GM23248 (cell line): Measurements from ENCODE around the gene MXRA5.
"Not testable (repeated sequence)": the region's sequence is repeated elsewhere in the genome, so short reads cannot be mapped to it uniquely, and the experiment has no call there.

Experiments used
- EZH2 ChIP-seq: fragments of 200-600 bp; sonication (generic); IDR thresholded peaks from 2 replicates; pipeline ENCODE4 v1.6.1; 2018; ENCODE audit warnings: antibody characterized with exemption, mild to moderate bottlenecking; ENCODE audit not compliant: insufficient read depth, poor library complexity, severe bottlenecking
- EZH2phosphoT487 ChIP-seq: fragments of 200-600 bp; sonication (generic); IDR thresholded peaks from 2 replicates; pipeline ENCODE4 v1.6.1; 2018; ENCODE audit warnings: antibody characterized with exemption, moderate library complexity, mild to moderate bottlenecking, low read depth; ENCODE audit not compliant: insufficient read depth

DNA sequence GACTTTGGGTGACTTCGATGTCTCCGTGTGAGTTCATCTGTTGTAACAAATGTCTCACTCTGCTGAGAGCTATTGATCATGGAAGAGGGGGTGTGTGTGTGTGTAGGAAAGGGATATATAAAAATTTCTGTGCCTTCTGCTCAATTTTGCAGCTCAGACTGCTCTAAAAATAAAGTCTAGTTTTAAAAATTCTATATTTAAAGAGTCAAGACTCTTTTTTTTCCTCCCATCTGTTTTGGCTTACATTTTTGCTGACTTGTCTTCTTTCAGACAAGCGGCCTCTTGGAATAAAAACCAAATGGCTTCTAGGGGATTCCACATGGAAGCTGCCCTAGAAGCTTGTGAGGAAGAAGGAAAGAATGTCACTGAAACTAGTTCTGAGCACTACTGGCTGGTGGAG is 6.3 kb upstream of the MXRA5 start:
- not testable (repeated sequence) for TF ChIP-seq EZH2, EZH2phosphoT487
